B cell (primary cell): ENCODE measurements around the gene RTN4. TPM values are rescaled to one million over a fixed set of nuclear protein-coding genes. Genes with fewer than 3 reads are reported as not detected.

Source experiments
- ATAC-seq: fragments of 200-7000 bp; cut with Tn5 transposase; one replicate; pipeline ENCODE4 v1.10.0; 2021; ENCODE audit warnings: low read depth, mild to moderate bottlenecking, moderate number of reproducible peaks, moderate library complexity
- CTCF ChIA-PET: fragments of 350-600 bp; sonication (Branson Sonifier 250); formaldehyde crosslinking; loops from one replicate; lab custom pipeline; 2021; ENCODE audit warnings: antibody characterized with exemption, inconsistent platforms; lab: Charles Lee
- POLR2A ChIA-PET: fragments of 350-600 bp; sonication (Branson Sonifier 250); formaldehyde crosslinking; loops from one replicate; lab custom pipeline; 2021; ENCODE audit warnings: antibody characterized with exemption; lab: Charles Lee
- DNase-seq: peaks from one replicate; pipeline ENCODE4 v3.0.0; 2013
- H2AFZ ChIP-seq: 2 replicates; pipeline ENCODE4 v1.6.1; 2012; ENCODE audit warnings: mild to moderate bottlenecking, low read depth, low read length; ENCODE audit not compliant: insufficient read depth, poor library complexity, severe bottlenecking
- H3K27ac ChIP-seq, 2 donors: 1 replicate in 1 of 2; 2 replicates in 1 of 2; pipeline ENCODE4 v1.5.1; 2012 to 2013; ENCODE audit warnings: low read length in 2 of 2, mild to moderate bottlenecking in 2 of 2, moderate library complexity in 1 of 2
- H3K27me3 ChIP-seq, 4 experiments: fragments of 200-600 bp in 1 of 4; sonication (generic) in 1 of 4; replicated peaks in 1 of 4; 1 replicate in 2 of 4; 2 replicates in 2 of 4; pipeline versions ENCODE4 v1.6.1 to v1.7.0; 2013 to 2016; ENCODE audit warnings: low read length in 3 of 4, mild to moderate bottlenecking in 2 of 4, mixed read lengths in 1 of 4, moderate library complexity in 1 of 4; ENCODE audit not compliant: insufficient read depth in 4 of 4, control insufficient read depth in 3 of 4; ENCODE audit errors: control extremely low read depth in 1 of 4
- H3K36me3 ChIP-seq, 2 experiments: replicated peaks in 1 of 2; 1 replicate in 1 of 2; 2 replicates in 1 of 2; pipeline versions ENCODE4 v1.6.1 to v1.7.1; 2013; ENCODE audit warnings: low read length in 1 of 2; ENCODE audit not compliant: insufficient read depth in 2 of 2, control insufficient read depth in 1 of 2; ENCODE audit errors: control extremely low read depth in 1 of 2, extremely low read depth in 1 of 2
- H3K4me1 ChIP-seq, 2 donors: fragments of 200-600 bp in 1 of 2; sonication (generic) in 1 of 2; 1 replicate in 1 of 2; 2 replicates in 1 of 2; pipeline versions ENCODE4 v1.5.1 to v1.6.1; 2013 to 2017; ENCODE audit warnings: low read length in 2 of 2; ENCODE audit not compliant: control insufficient read depth in 2 of 2, insufficient read depth in 2 of 2
- H3K4me2 ChIP-seq: replicated peaks from 2 replicates; pipeline ENCODE3; 2012; ENCODE audit warnings: mild to moderate bottlenecking, low read depth, low read length; ENCODE audit not compliant: poor library complexity, severe bottlenecking
- H3K4me3 ChIP-seq, 5 experiments: fragments of 200-600 bp in 1 of 5; sonication (generic) in 1 of 5; 1 replicate in 3 of 5; 2 replicates in 2 of 5; pipeline versions ENCODE4 v1.5.1 to v1.7.0; 2011 to 2016; ENCODE audit warnings: low read length in 4 of 5, mild to moderate bottlenecking in 4 of 5, low read depth in 2 of 5, control low read depth in 1 of 5, moderate library complexity in 1 of 5; ENCODE audit not compliant: insufficient read depth in 1 of 5; ENCODE audit errors: control extremely low read depth in 1 of 5, extremely low read depth in 1 of 5
- H3K79me2 ChIP-seq: fragments of 200-600 bp; sonication (generic); one replicate; pipeline ENCODE4 v1.6.0; 2016; ENCODE audit warnings: low read length; ENCODE audit not compliant: control insufficient read depth, insufficient read depth
- H3K9ac ChIP-seq: fragments of 200-600 bp; sonication (generic); 2 replicates; pipeline ENCODE4 v1.6.1; 2017; ENCODE audit warnings: mild to moderate bottlenecking, low read length, moderate library complexity
- H3K9me3 ChIP-seq, 3 donors: one replicate each; pipeline versions ENCODE4 v1.6.1 to v1.7.1; 2013; ENCODE audit warnings: low read length in 2 of 3; ENCODE audit not compliant: control insufficient read depth in 2 of 3, insufficient read depth in 1 of 3; ENCODE audit errors: control extremely low read depth in 1 of 3
- H4K20me1 ChIP-seq: 2 replicates; pipeline ENCODE4 v1.6.0; 2012; ENCODE audit warnings: mild to moderate bottlenecking, low read length; ENCODE audit not compliant: insufficient read depth, control insufficient read depth, poor library complexity, severe bottlenecking
- H3K27ac Mint-ChIP-seq: one replicate; pipeline ENCODE4 v1.8.0; 2021; ENCODE audit warnings: mixed read lengths
- H3K27me3 Mint-ChIP-seq: one replicate; pipeline ENCODE4 v1.8.0; 2021; ENCODE audit warnings: mixed read lengths
- H3K4me1 Mint-ChIP-seq: one replicate; pipeline ENCODE4 v1.8.0; 2021; ENCODE audit warnings: mixed read lengths
- H3K4me3 Mint-ChIP-seq: one replicate; pipeline ENCODE4 v1.8.0; 2021; ENCODE audit warnings: mixed read lengths
- H3K9me3 Mint-ChIP-seq: one replicate; pipeline ENCODE4 v1.8.0; 2022; ENCODE audit warnings: mixed read lengths; ENCODE audit not compliant: insufficient read depth
- CTCF ChIP-seq: fragments of 200-600 bp; IDR thresholded peaks from one replicate; pipeline ENCODE4 v1.8.0; 2022; ENCODE audit warnings: antibody characterized with exemption, mild to moderate bottlenecking
- EZH2 ChIP-seq: IDR thresholded peaks from 2 replicates; pipeline ENCODE4 v1.6.1; 2012; ENCODE audit warnings: borderline replicate concordance, low read depth, mild to moderate bottlenecking, moderate library complexity, low read length; ENCODE audit not compliant: insufficient read depth, poor library complexity, severe bottlenecking
- WGBS: methylation state at CpG from one replicate; pipeline ENCODE4 v1.1.5; 2013; ENCODE audit warnings: missing lambda C conversion rate; ENCODE audit not compliant: insufficient coverage; 5-methylcytosine and 5-hydroxymethylcytosine counted together
- intact Hi-C: fragments of 100-400 bp; cut with micrococcal nuclease; formaldehyde crosslinking; loops from one replicate; pipeline ENCODE4 v1.10.0; 2022
- polyA plus RNA-seq: library from polyadenylated mRNA; depleted of rRNA; stranded (reverse); fragments of >200 nt; gene quantifications from 2 replicates; pipeline ENCODE4 v1.2.3, GENCODE V29; 2012
- total RNA-seq, 2 donors: library from RNA; stranded (reverse); fragments of 120-200 nt in 1 of 2; gene quantifications; 1 replicate in 1 of 2; 2 replicates in 1 of 2; pipeline versions ENCODE4 v1.2.3 to v1.2.4, GENCODE V29; 2013 to 2022

The RTN4 gene
- total and polyA plus RNA-seq, 2 donors (not counting 1 experiment from before 2014, with no cell fraction given), result 30.8 to 65.9 TPM

DNA sequence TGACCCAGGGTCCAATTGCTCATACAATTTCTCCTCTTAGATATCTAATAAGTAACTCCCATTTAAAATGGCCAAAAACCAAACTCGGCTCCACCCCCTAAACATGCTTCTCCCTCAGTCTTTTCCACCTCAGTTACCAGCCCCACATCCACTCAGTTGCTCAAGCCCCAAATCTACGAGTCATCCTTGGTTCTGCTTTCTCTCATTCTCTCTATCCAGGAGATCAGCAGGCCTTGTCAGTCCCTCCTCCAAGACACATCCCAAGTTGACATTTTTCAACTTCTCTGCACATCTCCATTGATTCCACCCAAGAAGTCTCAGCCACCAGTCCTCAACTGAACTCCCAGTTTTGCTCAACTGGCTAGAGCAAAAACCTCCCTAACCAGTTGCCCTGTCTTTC, 40.5 kb upstream of the RTN4 start:
- ATAC-seq (no peak), DNase-seq (no peak)
- peaks cover 3% of the 10 kb centered on the region for H3K27me3 Mint-ChIP-seq
- no peaks in the 10 kb centered on the region for H3K4me1 Mint-ChIP-seq
- ChIA-PET CTCF (no interaction called here), POLR2A (no interaction called here)
- Histone ChIP-seq H3K9ac (no peak overlapping the region), H3K79me2 (no peaks in the 10 kb centered on the region), H3K27ac (no peak overlapping the region), H3K9me3 (no peaks in the 10 kb centered on the region), H4K20me1 (no peaks in the 10 kb centered on the region), H3K27me3 (no peaks in the 10 kb centered on the region), H3K36me3 (no peaks in the 10 kb centered on the region), H3K4me3 (no peak overlapping the region), H2AFZ (no peak overlapping the region), H3K4me1 (no peaks in the 10 kb centered on the region), H3K4me2 (no peak overlapping the region)
- TF ChIP-seq CTCF (no peak), EZH2 (no peak)
- H3K27ac Mint-ChIP-seq, result no peak overlapping the region
- no peaks in the 10 kb centered on the region for H3K9me3 Mint-ChIP-seq
- WGBS, result 98% methylated on average over 2 of the region's 2 CpGs
- intact Hi-C loops, result no loop called here
- H3K4me3 Mint-ChIP-seq, result no peak overlapping the region

GRCh38 chr2:55089726-55090125, 39.5 kb upstream of the RTN4 start:
- WGBS, result no CpG with 5 or more reads among the region's 1 CpG
- ATAC-seq (no peak), DNase-seq (no peak)
- peaks cover 3% of the 10 kb centered on the region for H3K27me3 Mint-ChIP-seq
- H3K9me3 ChIP-seq, result no peaks in the 10 kb centered on the region
- no peaks in the 10 kb centered on the region for H4K20me1 ChIP-seq
- H3K27ac Mint-ChIP-seq, result no peak overlapping the region
- H3K9ac ChIP-seq, result no peak overlapping the region
- no peak overlapping the region for H3K27ac ChIP-seq
- no peaks in the 10 kb centered on the region for H3K4me1 Mint-ChIP-seq
- CTCF ChIA-PET, result no interaction called here
- no peaks in the 10 kb centered on the region for H3K4me1 ChIP-seq
- no peak overlapping the region for H3K4me2 ChIP-seq
- no peaks in the 10 kb centered on the region for H3K9me3 Mint-ChIP-seq
- H3K27me3 ChIP-seq, result no peaks in the 10 kb centered on the region
- intact Hi-C loops, result no loop called here
- no peak overlapping the region for H2AFZ ChIP-seq
- no peaks in the 10 kb centered on the region for H3K79me2 ChIP-seq
- H3K36me3 ChIP-seq, result no peaks in the 10 kb centered on the region
- POLR2A ChIA-PET, result no interaction called here
- no peak overlapping the region for H3K4me3 Mint-ChIP-seq
- TF ChIP-seq EZH2, result no peak
- TF ChIP-seq CTCF, result no peak
- no peak overlapping the region for H3K4me3 ChIP-seq
